Stimulated activated effector memory CD8-positive, alpha-beta T cell treated with anti-CD3 and anti-CD28 coated beads, Interleukin-12 subunit alpha, Interleukin-12 subunit beta, amount 100 ng/mL, for 72 hours (primary cell): ENCODE data around the gene EIF4E2.

Source experiments
- ATAC-seq: fragments of 150-1000 bp; cut with Tn5 transposase; 2 replicates; pipeline ENCODE4 v1.10.0; 2021
- DNase-seq, 2 donors: peaks; one replicate each; pipeline ENCODE4 v3.0.0; 2021 to 2022; ENCODE audit warnings: low spot score in 2 of 2
- H3K27ac Mint-ChIP-seq: one replicate; pipeline ENCODE4 v1.8.0; 2022; ENCODE audit warnings: mild to moderate bottlenecking, mixed read lengths
- H3K36me3 Mint-ChIP-seq: one replicate; pipeline ENCODE4 v1.8.0; 2022; ENCODE audit warnings: mild to moderate bottlenecking, mixed read lengths
- H3K4me1 Mint-ChIP-seq: one replicate; pipeline ENCODE4 v1.8.0; 2022; ENCODE audit warnings: mixed read lengths
- H3K4me3 Mint-ChIP-seq: one replicate; pipeline ENCODE4 v1.8.0; 2022; ENCODE audit warnings: mild to moderate bottlenecking, mixed read lengths
- H3K9me3 Mint-ChIP-seq: one replicate; pipeline ENCODE4 v1.8.0; 2022; ENCODE audit warnings: mixed read lengths

The EIF4E2 gene

GRCh38 chr2:232611559-232612218, 61.2 kb downstream of the EIF4E2 start:
- Mint-ChIP-seq H3K4me1 (no peaks in the 10 kb centered on the region), H3K4me3 (no peak overlapping the region), H3K36me3 (no peaks in the 10 kb centered on the region), H3K27ac (no peak overlapping the region), H3K9me3 (no peaks in the 10 kb centered on the region)
- DNase-seq (peak; percentile 76 to 90), ATAC-seq (peak; percentile 72)

- Mint-ChIP-seq H3K36me3 (no peaks in the 10 kb centered on the region), H3K9me3 (no peaks in the 10 kb centered on the region), H3K27ac (no peak overlapping the region), H3K4me1 (no peaks in the 10 kb centered on the region), H3K4me3 (no peak overlapping the region)
- ATAC-seq, result no peak
- DNase-seq, result no peak
These were observed 63.1 kb downstream of the EIF4E2 start for GRCh38 chr2:232613538-232614134.

- DNase-seq, result no peak
- H3K4me1 Mint-ChIP-seq, result no peaks in the 10 kb centered on the region
These were observed 64.8 kb downstream of the EIF4E2 start for GRCh38 chr2:232615339-232615738.

More at GRCh38 chr2:232615339-232615738, 64.8 kb downstream of the EIF4E2 start:
- Mint-ChIP-seq H3K9me3 (no peaks in the 10 kb centered on the region), H3K36me3 (no peaks in the 10 kb centered on the region), H3K27ac (no peak overlapping the region), H3K4me3 (no peak overlapping the region)
- ATAC-seq, result no peak
